ENCODE measurements around the gene CERS6.

The CERS6 gene

GRCh38 chr2:168639018-168639417 lies 182.9 kb downstream of the CERS6 start:
- in situ Hi-C loops (cut with MboI; ENCODE audit: low pct_unique_long_range_greater_than_20kb, low sequenced_read_pairs, unreplicated experiment): no loop called here
- TF ChIP-seq, protein P1, sequence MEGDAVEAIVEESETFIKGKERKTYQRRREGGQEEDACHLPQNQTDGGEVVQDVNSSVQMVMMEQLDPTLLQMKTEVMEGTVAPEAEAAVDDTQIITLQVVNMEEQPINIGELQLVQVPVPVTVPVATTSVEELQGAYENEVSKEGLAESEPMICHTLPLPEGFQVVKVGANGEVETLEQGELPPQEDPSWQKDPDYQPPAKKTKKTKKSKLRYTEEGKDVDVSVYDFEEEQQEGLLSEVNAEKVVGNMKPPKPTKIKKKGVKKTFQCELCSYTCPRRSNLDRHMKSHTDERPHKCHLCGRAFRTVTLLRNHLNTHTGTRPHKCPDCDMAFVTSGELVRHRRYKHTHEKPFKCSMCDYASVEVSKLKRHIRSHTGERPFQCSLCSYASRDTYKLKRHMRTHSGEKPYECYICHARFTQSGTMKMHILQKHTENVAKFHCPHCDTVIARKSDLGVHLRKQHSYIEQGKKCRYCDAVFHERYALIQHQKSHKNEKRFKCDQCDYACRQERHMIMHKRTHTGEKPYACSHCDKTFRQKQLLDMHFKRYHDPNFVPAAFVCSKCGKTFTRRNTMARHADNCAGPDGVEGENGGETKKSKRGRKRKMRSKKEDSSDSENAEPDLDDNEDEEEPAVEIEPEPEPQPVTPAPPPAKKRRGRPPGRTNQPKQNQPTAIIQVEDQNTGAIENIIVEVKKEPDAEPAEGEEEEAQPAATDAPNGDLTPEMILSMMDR (IDR thresholded peaks at IDR 0.05; ENCODE audit: extremely low read depth, insufficient read depth, missing control alignments): no peak
- DNase-seq (ENCODE audit: low spot score): no peak

DNA sequence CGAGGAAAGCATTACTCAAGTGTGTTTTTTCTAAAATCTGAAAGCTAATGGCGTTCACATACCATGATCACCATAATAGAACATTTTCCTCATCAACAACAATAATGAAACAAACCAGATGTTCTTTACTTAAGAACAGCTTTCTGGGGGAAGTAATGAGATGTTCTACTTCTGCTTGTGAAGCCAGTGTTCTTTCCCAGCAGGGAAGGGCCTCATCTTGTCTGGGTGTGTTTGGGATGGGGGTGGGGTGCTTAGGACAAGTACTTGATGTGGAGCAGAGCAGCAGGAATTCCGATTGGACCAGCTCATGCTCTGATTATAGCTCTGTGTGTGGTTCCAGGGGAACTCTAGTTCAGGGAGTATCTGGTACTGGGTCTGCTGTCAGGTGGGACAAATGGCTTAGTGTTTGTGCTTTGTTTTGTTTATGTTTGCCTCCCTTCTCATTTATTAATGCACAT lies 183.4 kb downstream of the CERS6 start:
- no peak for DNase-seq (ENCODE audit: low spot score)
- TF ChIP-seq, protein P1 (IDR thresholded peaks at IDR 0.05; ENCODE audit: extremely low read depth, insufficient read depth, missing control alignments): no peak
- in situ Hi-C loops (cut with MboI; ENCODE audit: low pct_unique_long_range_greater_than_20kb, low sequenced_read_pairs, unreplicated experiment): no loop called here

DNA sequence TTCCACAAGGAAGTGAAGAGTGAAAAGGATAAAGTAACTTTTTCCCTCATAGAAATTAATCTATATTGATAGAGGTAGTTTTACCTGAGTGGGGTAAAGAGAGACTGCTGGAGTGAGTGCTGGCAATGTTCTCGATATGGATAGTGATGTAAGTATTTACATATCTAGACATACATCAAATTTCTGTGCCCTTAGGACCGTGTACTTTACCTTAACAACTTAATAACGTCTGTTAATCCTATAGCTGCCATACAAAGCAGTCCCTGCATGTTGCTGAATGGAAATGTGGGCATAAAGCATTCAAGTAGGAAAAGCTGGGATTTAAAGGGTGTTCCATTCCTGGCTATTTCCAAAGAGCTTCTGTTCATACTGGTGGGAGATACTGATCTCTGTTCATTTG lies 184.0 kb downstream of the CERS6 start:
- in situ Hi-C loops (cut with MboI; ENCODE audit: low pct_unique_long_range_greater_than_20kb, low sequenced_read_pairs, unreplicated experiment): no loop called here
- TF ChIP-seq, protein P1 (IDR thresholded peaks at IDR 0.05; ENCODE audit: extremely low read depth, insufficient read depth, missing control alignments): no peak
- no peak for DNase-seq (ENCODE audit: low spot score)

- no peak for DNase-seq (ENCODE audit: low spot score)
- in situ Hi-C loops (cut with MboI; ENCODE audit: low pct_unique_long_range_greater_than_20kb, low sequenced_read_pairs, unreplicated experiment): no loop called here
- TF ChIP-seq, protein P1 (IDR thresholded peaks at IDR 0.05; ENCODE audit: extremely low read depth, insufficient read depth, missing control alignments): no peak
Observed at GRCh38 chr2:168641636-168642035, 185.6 kb downstream of the CERS6 start.

DNA sequence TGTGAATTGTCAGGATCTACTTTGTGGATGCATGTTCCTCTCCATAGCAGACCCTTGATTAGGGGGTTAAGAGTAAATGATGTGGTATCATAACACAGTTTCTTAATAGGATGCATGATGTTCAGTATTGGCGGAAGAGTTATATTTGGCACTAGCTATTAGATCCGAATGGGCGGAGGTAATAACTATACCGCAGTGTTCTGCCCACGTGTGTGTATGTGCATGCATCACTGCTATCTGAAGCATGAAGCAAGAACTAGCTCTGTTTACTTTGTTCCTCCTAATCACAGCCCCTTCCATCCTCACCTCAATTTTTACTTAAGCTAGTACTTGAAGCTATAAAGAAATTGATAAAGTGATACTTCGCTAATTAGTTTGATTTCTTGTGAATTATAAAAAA lies 186.8 kb downstream of the CERS6 start:
- in situ Hi-C loops (cut with MboI; ENCODE audit: low pct_unique_long_range_greater_than_20kb, low sequenced_read_pairs, unreplicated experiment): no loop called here
- no peak for DNase-seq (ENCODE audit: low spot score)
- TF ChIP-seq, protein P1 (IDR thresholded peaks at IDR 0.05; ENCODE audit: extremely low read depth, insufficient read depth, missing control alignments): no peak

GRCh38 chr2:168643979-168644378 lies 187.9 kb downstream of the CERS6 start:
- no peak for DNase-seq (ENCODE audit: low spot score)
- in situ Hi-C loops (cut with MboI; ENCODE audit: low pct_unique_long_range_greater_than_20kb, low sequenced_read_pairs, unreplicated experiment): no loop called here
- TF ChIP-seq, protein P1 (IDR thresholded peaks at IDR 0.05; ENCODE audit: extremely low read depth, insufficient read depth, missing control alignments): no peak
